ENCODE measurements around the gene CMTR1.
"Not testable (repeated sequence)": the region's sequence is repeated elsewhere in the genome, so short reads cannot be mapped to it uniquely, and the experiment has no call there.

The CMTR1 gene

DNA sequence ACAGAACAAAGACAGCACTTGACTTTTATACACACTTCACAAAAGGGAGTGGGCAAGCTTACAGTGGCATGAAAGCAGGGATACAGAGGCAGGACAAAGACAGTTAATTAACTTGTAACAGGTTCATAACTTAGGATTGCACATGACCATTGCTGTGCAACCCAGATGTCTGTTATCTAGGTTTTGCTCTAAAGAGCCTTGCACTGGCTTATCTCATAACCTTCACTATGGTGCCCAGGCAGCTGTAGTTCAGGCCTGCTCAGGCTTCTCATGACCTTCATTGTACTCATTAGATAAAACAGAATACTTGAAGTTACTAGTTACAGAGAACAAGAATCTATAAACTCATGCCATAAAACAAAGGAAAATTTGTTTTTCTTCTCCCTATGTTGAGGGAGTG lies 31.4 kb upstream of the CMTR1 start:
- not testable (repeated sequence) for H3K27me3 ChIP-seq (replicated peaks; ENCODE audit: control insufficient read depth, insufficient read depth, low read length, poor library complexity, severe bottlenecking); H3K9me3 ChIP-seq (ENCODE audit: control insufficient read depth, low read length); H3K36me3 ChIP-seq (ENCODE audit: control insufficient read depth, insufficient read depth, low read length); DNase-seq; H3K4me1 ChIP-seq (ENCODE audit: control insufficient read depth, insufficient read depth, low read length, poor library complexity, severe bottlenecking); H3K27ac ChIP-seq (ENCODE audit: insufficient read depth, low read length, poor library complexity, severe bottlenecking); H3K4me3 ChIP-seq (ENCODE audit: insufficient read depth, low read depth, low read length, poor library complexity, severe bottlenecking)

DNA sequence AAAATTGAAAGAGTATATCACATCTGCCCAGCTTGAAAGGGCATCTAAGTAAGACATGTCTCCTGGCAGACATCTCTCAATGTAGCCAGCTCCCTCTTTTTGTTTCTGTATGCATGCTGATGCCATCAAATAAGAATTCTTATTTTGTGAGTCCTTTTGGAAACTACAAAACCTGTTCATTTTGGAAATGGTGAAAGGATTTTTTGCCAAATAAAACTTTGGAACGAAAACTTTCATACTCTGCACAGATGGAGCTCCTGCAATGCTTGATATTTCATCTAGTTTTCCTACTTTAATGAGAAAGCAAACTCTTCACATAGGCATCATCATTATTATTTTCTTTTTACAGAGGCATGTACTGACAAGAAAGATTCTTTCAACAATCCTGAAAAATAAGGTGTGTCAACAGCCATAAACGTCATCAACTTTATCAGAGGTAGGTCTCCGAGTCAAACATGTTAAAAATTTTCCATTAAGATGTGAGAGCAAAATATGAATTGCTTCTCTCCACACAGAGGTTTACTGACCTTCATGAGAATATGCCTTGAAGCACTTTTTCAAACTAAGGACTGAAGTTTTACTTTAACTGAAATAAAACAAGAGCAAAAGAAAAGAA lies 26.2 kb upstream of the CMTR1 start:
- Histone ChIP-seq H3K36me3 (ENCODE audit: control insufficient read depth, insufficient read depth, low read length) (no peaks in the 10 kb centered on the region), H3K9me3 (ENCODE audit: control insufficient read depth, low read length) (no peaks in the 10 kb centered on the region), H3K27ac (ENCODE audit: insufficient read depth, low read length, poor library complexity, severe bottlenecking) (no peak overlapping the region), H3K4me1 (ENCODE audit: control insufficient read depth, insufficient read depth, low read length, poor library complexity, severe bottlenecking) (no peaks in the 10 kb centered on the region), H3K4me3 (ENCODE audit: insufficient read depth, low read depth, low read length, poor library complexity, severe bottlenecking) (no peak overlapping the region), H3K27me3 (replicated peaks; ENCODE audit: control insufficient read depth, insufficient read depth, low read length, poor library complexity, severe bottlenecking) (no peaks in the 10 kb centered on the region)
- DNase-seq, result no peak

DNA sequence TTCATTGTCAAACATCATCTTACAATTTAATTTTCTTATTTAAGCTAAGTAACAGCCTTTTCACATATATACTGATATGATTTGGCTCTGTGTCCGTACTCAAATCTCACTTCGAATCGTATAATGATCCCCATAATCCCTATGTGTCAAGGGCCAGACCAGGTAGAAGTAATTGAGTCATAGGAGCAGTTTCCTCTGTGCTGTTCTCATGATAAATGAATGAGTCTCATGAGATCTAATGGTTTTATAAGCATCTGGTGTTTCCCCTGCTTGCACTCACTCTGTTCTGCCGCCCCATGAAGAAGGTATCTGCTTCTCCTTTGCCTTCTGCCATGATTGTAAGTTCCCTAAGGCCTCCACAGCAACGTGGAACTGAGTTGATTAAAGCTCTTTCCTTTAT lies 25.1 kb upstream of the CMTR1 start:
- Histone ChIP-seq H3K27me3 (replicated peaks; ENCODE audit: control insufficient read depth, insufficient read depth, low read length, poor library complexity, severe bottlenecking) (no peaks in the 10 kb centered on the region), H3K4me1 (ENCODE audit: control insufficient read depth, insufficient read depth, low read length, poor library complexity, severe bottlenecking) (no peaks in the 10 kb centered on the region), H3K9me3 (ENCODE audit: control insufficient read depth, low read length) (no peaks in the 10 kb centered on the region), H3K36me3 (ENCODE audit: control insufficient read depth, insufficient read depth, low read length) (no peaks in the 10 kb centered on the region), H3K4me3 (ENCODE audit: insufficient read depth, low read depth, low read length, poor library complexity, severe bottlenecking) (no peak overlapping the region), H3K27ac (ENCODE audit: insufficient read depth, low read length, poor library complexity, severe bottlenecking) (no peak overlapping the region)
- no peak for DNase-seq

DNA sequence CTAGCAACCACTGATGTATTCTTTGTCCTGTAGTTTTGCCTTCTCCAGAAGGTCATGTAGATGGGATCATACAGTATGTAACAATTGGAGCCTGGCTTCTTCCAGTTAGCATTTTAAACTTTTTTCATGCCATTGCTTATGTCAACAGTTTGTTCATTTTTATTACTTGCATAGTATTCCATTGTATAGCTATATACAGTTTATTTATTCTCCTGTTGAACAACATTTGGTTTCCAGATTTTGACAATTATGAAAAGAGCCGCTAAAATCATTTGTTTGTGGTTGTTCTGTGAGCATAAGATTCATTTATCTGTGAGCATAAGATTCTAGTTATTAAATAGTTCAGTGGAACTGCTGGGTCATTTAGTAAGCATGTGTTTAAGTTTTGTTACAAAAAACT lies 23.5 kb upstream of the CMTR1 start:
- H3K36me3 ChIP-seq (ENCODE audit: control insufficient read depth, insufficient read depth, low read length), result no peaks in the 10 kb centered on the region
- no peak for DNase-seq
- no peak overlapping the region for H3K27ac ChIP-seq (ENCODE audit: insufficient read depth, low read length, poor library complexity, severe bottlenecking)
- no peaks in the 10 kb centered on the region for H3K4me1 ChIP-seq (ENCODE audit: control insufficient read depth, insufficient read depth, low read length, poor library complexity, severe bottlenecking)
- no peak overlapping the region for H3K4me3 ChIP-seq (ENCODE audit: insufficient read depth, low read depth, low read length, poor library complexity, severe bottlenecking)
- no peaks in the 10 kb centered on the region for H3K27me3 ChIP-seq (replicated peaks; ENCODE audit: control insufficient read depth, insufficient read depth, low read length, poor library complexity, severe bottlenecking)
- H3K9me3 ChIP-seq (ENCODE audit: control insufficient read depth, low read length), result no peaks in the 10 kb centered on the region

GRCh38 chr6:37417393-37417792 lies 15.6 kb upstream of the CMTR1 start:
- Histone ChIP-seq H3K4me3 (ENCODE audit: insufficient read depth, low read depth, low read length, poor library complexity, severe bottlenecking) (no peak overlapping the region), H3K9me3 (ENCODE audit: control insufficient read depth, low read length) (no peaks in the 10 kb centered on the region), H3K27ac (ENCODE audit: insufficient read depth, low read length, poor library complexity, severe bottlenecking) (no peak overlapping the region), H3K36me3 (ENCODE audit: control insufficient read depth, insufficient read depth, low read length) (no peaks in the 10 kb centered on the region), H3K27me3 (replicated peaks; ENCODE audit: control insufficient read depth, insufficient read depth, low read length, poor library complexity, severe bottlenecking) (no peaks in the 10 kb centered on the region), H3K4me1 (ENCODE audit: control insufficient read depth, insufficient read depth, low read length, poor library complexity, severe bottlenecking) (no peaks in the 10 kb centered on the region)
- no peak for DNase-seq

- no peaks in the 10 kb centered on the region for H3K9me3 ChIP-seq (ENCODE audit: control insufficient read depth, low read length)
- H3K4me1 ChIP-seq (ENCODE audit: control insufficient read depth, insufficient read depth, low read length, poor library complexity, severe bottlenecking), result no peaks in the 10 kb centered on the region
- no peak overlapping the region for H3K4me3 ChIP-seq (ENCODE audit: insufficient read depth, low read depth, low read length, poor library complexity, severe bottlenecking)
- H3K27me3 ChIP-seq (replicated peaks; ENCODE audit: control insufficient read depth, insufficient read depth, low read length, poor library complexity, severe bottlenecking), result no peaks in the 10 kb centered on the region
- H3K27ac ChIP-seq (ENCODE audit: insufficient read depth, low read length, poor library complexity, severe bottlenecking), result no peak overlapping the region
- no peak for DNase-seq
- H3K36me3 ChIP-seq (ENCODE audit: control insufficient read depth, insufficient read depth, low read length), result no peaks in the 10 kb centered on the region
These were observed 14.3 kb upstream of the CMTR1 start for GRCh38 chr6:37418722-37419121.

DNA sequence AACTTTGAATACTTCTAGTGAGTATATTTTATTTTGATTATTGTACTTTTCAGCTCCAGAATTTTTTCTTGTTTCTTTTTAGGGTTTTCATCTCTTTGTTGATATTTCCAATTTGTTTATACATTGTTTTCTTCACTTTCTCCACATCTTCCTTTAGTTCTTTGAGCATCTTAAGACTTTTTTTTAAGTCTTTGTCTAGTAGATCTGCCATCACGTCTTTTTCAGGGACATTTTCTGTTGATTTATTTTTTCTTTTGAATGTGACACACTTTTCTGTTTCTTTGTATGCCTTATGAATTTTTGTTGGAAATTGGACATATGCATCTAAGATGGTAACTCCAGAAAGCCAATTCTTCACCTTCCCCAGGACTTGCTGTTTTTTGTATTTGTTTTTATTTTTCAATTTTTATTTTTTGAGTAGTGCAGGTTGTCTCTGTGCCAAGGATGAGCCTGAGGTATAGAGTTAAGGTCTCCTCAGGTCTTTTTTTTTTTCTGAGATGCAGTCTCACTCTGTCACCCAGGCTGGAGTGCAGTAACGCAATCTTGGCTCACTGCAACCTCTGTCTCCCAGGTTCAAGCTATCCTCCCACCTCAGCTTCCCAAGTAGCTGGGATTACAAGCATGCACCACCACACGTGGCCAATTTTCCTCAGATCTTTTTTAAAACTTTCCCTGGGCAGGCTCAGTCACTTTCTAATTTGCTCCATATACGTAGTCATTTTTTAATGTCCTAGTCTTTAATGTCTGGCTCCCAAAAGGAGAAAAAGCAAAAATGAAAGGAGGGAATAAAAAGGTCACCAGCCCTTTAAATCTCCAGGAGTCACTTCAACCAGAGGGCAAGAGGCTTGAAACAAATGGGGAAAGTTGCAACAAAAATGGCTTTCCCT lies 6.7 kb upstream of the CMTR1 start:
- Histone ChIP-seq H3K36me3 (ENCODE audit: control insufficient read depth, insufficient read depth, low read length) (no peaks in the 10 kb centered on the region), H3K27me3 (replicated peaks; ENCODE audit: control insufficient read depth, insufficient read depth, low read length, poor library complexity, severe bottlenecking) (no peaks in the 10 kb centered on the region), H3K4me3 (ENCODE audit: insufficient read depth, low read depth, low read length, poor library complexity, severe bottlenecking) (no peak overlapping the region), H3K9me3 (ENCODE audit: control insufficient read depth, low read length) (no peaks in the 10 kb centered on the region), H3K4me1 (ENCODE audit: control insufficient read depth, insufficient read depth, low read length, poor library complexity, severe bottlenecking) (no peaks in the 10 kb centered on the region), H3K27ac (ENCODE audit: insufficient read depth, low read length, poor library complexity, severe bottlenecking) (no peak overlapping the region)
- no peak for DNase-seq

DNA sequence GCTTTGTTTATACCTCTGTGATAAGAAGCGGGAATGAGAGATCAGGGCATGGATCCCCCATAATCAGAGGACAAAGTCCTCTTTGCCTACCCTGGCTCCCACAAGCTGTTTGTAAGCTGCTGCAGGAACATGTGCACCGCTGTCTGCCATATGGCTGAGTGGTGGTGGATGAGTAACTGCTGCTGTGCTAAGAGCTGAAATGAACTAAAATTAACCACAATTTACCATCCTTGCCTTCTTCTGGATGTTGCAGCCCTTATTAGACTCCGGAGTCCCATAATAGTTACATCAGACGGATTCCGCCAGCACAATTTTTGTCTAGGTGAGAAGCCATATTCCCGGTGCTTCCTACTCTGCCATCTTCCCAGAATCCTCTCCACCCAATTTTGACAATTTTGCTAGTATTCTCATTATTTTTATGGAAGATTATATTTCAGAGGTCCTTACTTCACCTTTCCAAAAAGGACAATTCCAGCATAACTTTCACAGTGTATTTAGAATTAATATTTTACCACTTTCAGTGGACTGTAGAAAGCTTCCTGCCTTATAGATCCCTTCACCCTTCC lies 6.0 kb upstream of the CMTR1 start:
- no peak for DNase-seq

DNA sequence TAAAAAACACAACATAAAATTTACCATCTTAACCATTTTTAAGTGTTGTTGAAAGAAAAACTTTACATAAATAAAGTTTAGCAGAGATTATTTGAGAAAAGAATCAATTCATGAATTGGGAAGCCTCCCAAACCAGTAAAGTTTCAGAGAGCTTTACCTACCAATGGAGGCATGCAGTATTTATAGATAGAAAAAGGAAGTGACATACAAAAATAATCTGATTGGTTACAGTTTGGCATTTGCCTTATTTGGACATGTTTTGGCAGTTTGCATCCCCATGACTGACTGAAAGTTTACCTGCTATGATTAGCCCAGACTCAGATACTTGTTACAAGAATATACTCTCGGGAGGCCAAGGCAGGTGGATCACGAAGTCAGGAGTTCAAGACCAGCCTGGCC lies 3.7 kb upstream of the CMTR1 start:
- Histone ChIP-seq H3K4me1 (ENCODE audit: control insufficient read depth, insufficient read depth, low read length, poor library complexity, severe bottlenecking) (peaks cover 5% of the 10 kb centered on the region), H3K27ac (ENCODE audit: insufficient read depth, low read length, poor library complexity, severe bottlenecking) (no peak overlapping the region), H3K27me3 (replicated peaks; ENCODE audit: control insufficient read depth, insufficient read depth, low read length, poor library complexity, severe bottlenecking) (no peaks in the 10 kb centered on the region), H3K9me3 (ENCODE audit: control insufficient read depth, low read length) (no peaks in the 10 kb centered on the region), H3K36me3 (ENCODE audit: control insufficient read depth, insufficient read depth, low read length) (no peaks in the 10 kb centered on the region), H3K4me3 (ENCODE audit: insufficient read depth, low read depth, low read length, poor library complexity, severe bottlenecking) (no peak overlapping the region)
- no peak for DNase-seq

More for the DNA sequence above, 6.0 kb upstream of the CMTR1 start:
- H3K4me3 ChIP-seq (ENCODE audit: insufficient read depth, low read depth, low read length, poor library complexity, severe bottlenecking), result no peak overlapping the region
- no peaks in the 10 kb centered on the region for H3K36me3 ChIP-seq (ENCODE audit: control insufficient read depth, insufficient read depth, low read length)
- H3K4me1 ChIP-seq (ENCODE audit: control insufficient read depth, insufficient read depth, low read length, poor library complexity, severe bottlenecking), result no peaks in the 10 kb centered on the region
- H3K9me3 ChIP-seq (ENCODE audit: control insufficient read depth, low read length), result no peaks in the 10 kb centered on the region
- no peaks in the 10 kb centered on the region for H3K27me3 ChIP-seq (replicated peaks; ENCODE audit: control insufficient read depth, insufficient read depth, low read length, poor library complexity, severe bottlenecking)
- no peak overlapping the region for H3K27ac ChIP-seq (ENCODE audit: insufficient read depth, low read length, poor library complexity, severe bottlenecking)

DNA sequence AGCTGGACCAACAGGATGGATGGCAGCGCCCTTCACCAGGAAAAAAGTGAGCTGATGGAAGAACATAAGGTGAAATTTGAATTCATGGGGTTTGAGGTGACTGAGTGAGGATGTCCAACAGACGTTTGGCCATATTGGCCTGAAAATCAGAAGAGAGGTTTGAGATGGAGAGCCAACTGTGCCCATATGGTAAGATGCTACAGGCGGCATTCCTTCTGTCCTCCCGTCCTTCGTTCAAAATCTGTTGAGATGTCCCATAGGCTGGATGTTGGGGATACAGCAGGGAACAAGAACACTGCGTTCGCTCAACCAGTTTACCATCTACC lies 468 bp upstream of the CMTR1 start:
- H3K36me3 ChIP-seq (ENCODE audit: control insufficient read depth, insufficient read depth, low read length), result peaks cover 16% of the 10 kb centered on the region
- H3K4me3 ChIP-seq (ENCODE audit: insufficient read depth, low read depth, low read length, poor library complexity, severe bottlenecking), result peak overlapping the region; percentile 84
- no peak for DNase-seq

More for the DNA sequence above, 468 bp upstream of the CMTR1 start:
- peak overlapping the region; percentile 92 for H3K27ac ChIP-seq (ENCODE audit: insufficient read depth, low read length, poor library complexity, severe bottlenecking)
- H3K27me3 ChIP-seq (replicated peaks; ENCODE audit: control insufficient read depth, insufficient read depth, low read length, poor library complexity, severe bottlenecking), result no peaks in the 10 kb centered on the region
- no peaks in the 10 kb centered on the region for H3K9me3 ChIP-seq (ENCODE audit: control insufficient read depth, low read length)
- peaks cover 9% of the 10 kb centered on the region for H3K4me1 ChIP-seq (ENCODE audit: control insufficient read depth, insufficient read depth, low read length, poor library complexity, severe bottlenecking)

All from effector memory CD4-positive, alpha-beta T cell (primary cell).